HFFc6 (cell line): ENCODE results near the gene DDX1. TPM values are rescaled to one million over a fixed set of nuclear protein-coding genes. Genes with fewer than 3 reads are reported as not detected.

Experiments
- DNase-seq: peaks from one replicate; pipeline ENCODE4 v3.0.0-alpha.2; 2018
- H3K27ac Mint-ChIP-seq: 2 replicates; pipeline ENCODE4 v1.8.0; 2020; ENCODE audit warnings: mild to moderate bottlenecking, mixed read lengths
- H3K27me3 Mint-ChIP-seq: 2 replicates; pipeline ENCODE4 v1.8.0; 2021; ENCODE audit warnings: mild to moderate bottlenecking, moderate library complexity, mixed read lengths; ENCODE audit not compliant: insufficient read depth
- H3K36me3 Mint-ChIP-seq: 2 replicates; pipeline ENCODE4 v1.8.0; 2021; ENCODE audit warnings: low read depth, mixed read lengths
- H3K4me1 Mint-ChIP-seq: 2 replicates; pipeline ENCODE4 v1.8.0; 2020; ENCODE audit warnings: low read depth, mixed read lengths
- H3K4me3 Mint-ChIP-seq: 2 replicates; pipeline ENCODE4 v1.8.0; 2020; ENCODE audit warnings: mild to moderate bottlenecking, moderate library complexity, mixed read lengths
- H3K9me3 Mint-ChIP-seq: 2 replicates; pipeline ENCODE4 v1.8.0; 2020; ENCODE audit warnings: mild to moderate bottlenecking, mixed read lengths
- CTCF ChIP-seq: fragments of 200-600 bp; sonication (generic); IDR thresholded peaks from 2 replicates; pipeline ENCODE4 v1.5.0; 2021; ENCODE audit warnings: antibody characterized with exemption, mild to moderate bottlenecking
- total RNA-seq, 6 experiments: library from RNA; stranded (reverse); fragmentation: NEBNext Ultra II Directional; extraction: Animal tissue kit (Norgen Biotek cat#: 25700); gene quantifications; 2 replicates in 1 of 6; 3 replicates in 5 of 6; pipeline ENCODE4 v1.2.3, GENCODE V29; 2021

The DDX1 gene
- total RNA-seq, 6 experiments from 2014 or later, result 111 to 123 (median 113) TPM

- H3K36me3 Mint-ChIP-seq, result peaks cover 21% of the 10 kb centered on the region
- H3K4me1 Mint-ChIP-seq, result peaks cover 32% of the 10 kb centered on the region
- no peak for DNase-seq
- no peaks in the 10 kb centered on the region; the same call in 1 of the 2 replicates for H3K9me3 Mint-ChIP-seq
- H3K27me3 Mint-ChIP-seq, result peaks cover 15% of the 10 kb centered on the region
- no peak for TF ChIP-seq CTCF
- H3K4me3 Mint-ChIP-seq, result no peak overlapping the region
- no peak overlapping the region for H3K27ac Mint-ChIP-seq
These were observed 50.5 kb downstream of the DDX1 start for GRCh38 chr2:15642011-15642814.

GRCh38 chr2:15642815-15643500 lies 51.3 kb downstream of the DDX1 start:
- Mint-ChIP-seq H3K27ac (no peak overlapping the region), H3K9me3 (no peaks in the 10 kb centered on the region; the same call in 1 of the 2 replicates), H3K27me3 (peaks cover 18% of the 10 kb centered on the region), H3K4me3 (no peak overlapping the region), H3K36me3 (peaks cover 21% of the 10 kb centered on the region), H3K4me1 (peaks cover 25% of the 10 kb centered on the region)
- no peak for TF ChIP-seq CTCF
- no peak for DNase-seq

DNA sequence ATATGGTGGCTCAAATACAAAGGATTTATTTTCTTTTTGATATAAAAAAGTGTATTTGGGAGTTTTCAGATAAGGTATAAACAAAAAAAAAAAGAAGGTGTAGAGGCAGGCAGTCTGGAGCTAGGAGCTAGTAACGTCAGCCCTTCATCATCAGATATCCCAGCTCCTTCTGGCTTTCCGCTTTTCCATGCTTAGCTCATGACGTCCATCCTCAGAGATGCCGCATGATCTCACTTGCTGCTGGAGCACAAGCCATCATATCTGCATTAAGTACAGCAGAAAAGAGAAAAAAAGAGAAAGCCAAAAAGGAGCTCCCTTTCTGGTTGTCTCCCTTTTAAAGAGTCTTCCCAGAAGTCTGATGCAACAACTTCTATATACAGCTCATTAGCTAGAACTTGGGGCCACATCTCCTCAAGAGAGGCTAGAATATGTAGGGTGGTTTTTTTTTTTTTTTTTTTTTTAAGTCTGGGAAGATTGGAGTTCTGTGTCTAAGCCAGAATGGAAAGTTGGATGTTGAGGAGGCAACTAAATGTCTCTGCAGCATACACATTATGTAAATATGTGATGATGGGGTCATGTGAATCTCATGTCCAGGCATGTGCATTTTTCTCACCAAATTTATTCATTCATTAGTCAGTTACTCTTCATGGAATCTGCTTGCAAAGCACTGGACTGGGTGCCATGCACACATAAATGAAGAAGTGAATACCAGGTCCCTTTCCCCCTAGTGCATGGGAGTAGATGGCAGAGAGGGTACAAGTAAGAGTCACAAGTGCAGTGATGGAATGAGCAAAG lies 52.3 kb downstream of the DDX1 start:
- no peak for TF ChIP-seq CTCF
- Mint-ChIP-seq H3K9me3 (no peaks in the 10 kb centered on the region; the same call in 1 of the 2 replicates), H3K27ac (no peak overlapping the region), H3K4me1 (peaks cover 15% of the 10 kb centered on the region), H3K36me3 (peaks cover 21% of the 10 kb centered on the region), H3K4me3 (no peak overlapping the region), H3K27me3 (peaks cover 25% of the 10 kb centered on the region)
- DNase-seq, result no peak

DNA sequence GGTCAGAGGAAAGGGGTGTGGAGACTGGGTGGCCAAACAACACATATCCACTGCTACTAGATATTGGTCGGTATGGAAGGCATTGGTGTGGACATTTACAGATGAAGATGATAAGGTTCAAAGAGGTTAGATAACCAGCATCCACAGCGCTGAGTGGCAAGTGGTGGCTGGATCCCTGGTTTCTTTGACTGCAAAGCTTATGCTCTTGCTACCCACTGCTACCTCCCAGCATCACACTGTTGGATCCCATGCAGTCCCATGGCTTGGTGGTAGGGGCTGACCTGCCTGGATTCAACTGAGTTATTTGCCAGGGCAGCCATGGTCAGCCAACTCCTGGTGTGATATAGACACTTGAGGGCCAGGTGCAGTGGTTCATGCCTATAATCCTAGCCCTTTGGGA lies 53.6 kb downstream of the DDX1 start:
- no peaks in the 10 kb centered on the region; the same call in 1 of the 2 replicates for H3K9me3 Mint-ChIP-seq
- DNase-seq, result no peak
- H3K4me1 Mint-ChIP-seq, result peaks cover 3% of the 10 kb centered on the region
- H3K27me3 Mint-ChIP-seq, result peaks cover 32% of the 10 kb centered on the region
- no peak overlapping the region for H3K4me3 Mint-ChIP-seq
- peaks cover 20% of the 10 kb centered on the region for H3K36me3 Mint-ChIP-seq
- no peak for TF ChIP-seq CTCF
- no peak overlapping the region for H3K27ac Mint-ChIP-seq

GRCh38 chr2:15645720-15646385 lies 54.2 kb downstream of the DDX1 start:
- TF ChIP-seq CTCF, result no peak
- H3K27me3 Mint-ChIP-seq, result peaks cover 37% of the 10 kb centered on the region
- peaks cover 14% of the 10 kb centered on the region for H3K36me3 Mint-ChIP-seq
- H3K9me3 Mint-ChIP-seq, result no peaks in the 10 kb centered on the region; the same call in 1 of the 2 replicates
- no peak overlapping the region for H3K27ac Mint-ChIP-seq
- H3K4me1 Mint-ChIP-seq, result no peaks in the 10 kb centered on the region
- H3K4me3 Mint-ChIP-seq, result no peak overlapping the region
- DNase-seq, result no peak
